Testis (tissue), 3 donors: Measurements from ENCODE around the gene ENTPD8. TPM values are rescaled to one million over a fixed set of nuclear protein-coding genes. Genes with fewer than 3 reads are reported as not detected.

ENCODE experiments used
- DNase-seq: peaks from one replicate; pipeline ENCODE4 v3.0.0-alpha.2; 2019
- H3K27ac ChIP-seq, 2 donors: fragments of 200-600 bp; sonication (generic); one replicate each; pipeline ENCODE4 v1.5.1; 2019
- H3K27me3 ChIP-seq: fragments of 200-600 bp; sonication (generic); one replicate; pipeline ENCODE4 v1.5.1; 2019
- H3K36me3 ChIP-seq: fragments of 200-600 bp; sonication (generic); one replicate; pipeline ENCODE4 v1.5.1; 2017; ENCODE audit warnings: low read depth; ENCODE audit errors: missing control alignments
- H3K4me1 ChIP-seq: fragments of 200-600 bp; sonication (generic); one replicate; pipeline ENCODE4 v1.5.1; 2019
- H3K4me3 ChIP-seq, 2 donors: fragments of 200-600 bp; sonication (generic); one replicate each; pipeline ENCODE4 v1.5.1; 2017 to 2019
- H3K9me3 ChIP-seq: fragments of 200-600 bp; sonication (generic); one replicate; pipeline ENCODE4 v1.5.1; 2017
- POLR2A ChIP-seq: fragments of 450-650 bp; IDR thresholded peaks from one replicate; pipeline ENCODE4 v1.6.1; 2017; ENCODE audit warnings: antibody characterized with exemption, mild to moderate bottlenecking, moderate library complexity
- whole genome bisulfite sequencing, 2 donors: methylation state at CpG; one replicate each; pipeline ENCODE4 v1.1.5; 2018; 5-methylcytosine and 5-hydroxymethylcytosine counted together
- intact Hi-C: fragments of 100-400 bp; cut with DNase I; formaldehyde crosslinking; loops from one replicate; pipeline ENCODE4 v1.15.1; 2023; ENCODE audit warnings: low total_unique reads
- polyA plus RNA-seq: library from polyadenylated mRNA; stranded (reverse); fragments of 350-450 nt; fragmentation: Illumina TruSeq; extraction: RNeasy Lipid Tissue Mini Kit (QIAGEN cat#74804); gene quantifications from one replicate; pipeline ENCODE4 v1.2.3, GENCODE V29; 2014; ENCODE audit warnings: low read depth, low replicate concordance; ENCODE audit not compliant: insufficient read depth
- total RNA-seq, 2 donors: library from RNA; depleted of rRNA; stranded (reverse); fragments of >200 nt; gene quantifications; one replicate each; pipeline ENCODE4 v1.2.3, GENCODE V29; 2016
- TF ChIP-seq, protein P1 (sequence below), 3 experiments: fragments of 450-650 bp in 2 of 3; fragments of 200-600 bp in 1 of 3; sonication (generic) in 1 of 3; IDR thresholded peaks; one replicate each; pipeline ENCODE4 v1.5.1; 2016 to 2019; ENCODE audit warnings: antibody characterized with exemption in 3 of 3, mild to moderate bottlenecking in 2 of 3, moderate library complexity in 1 of 3

The ENTPD8 gene
- total and polyA plus RNA-seq, 3 donors from 2014 or later, result 0.37 to 2.2 (median 2.0) TPM

DNA sequence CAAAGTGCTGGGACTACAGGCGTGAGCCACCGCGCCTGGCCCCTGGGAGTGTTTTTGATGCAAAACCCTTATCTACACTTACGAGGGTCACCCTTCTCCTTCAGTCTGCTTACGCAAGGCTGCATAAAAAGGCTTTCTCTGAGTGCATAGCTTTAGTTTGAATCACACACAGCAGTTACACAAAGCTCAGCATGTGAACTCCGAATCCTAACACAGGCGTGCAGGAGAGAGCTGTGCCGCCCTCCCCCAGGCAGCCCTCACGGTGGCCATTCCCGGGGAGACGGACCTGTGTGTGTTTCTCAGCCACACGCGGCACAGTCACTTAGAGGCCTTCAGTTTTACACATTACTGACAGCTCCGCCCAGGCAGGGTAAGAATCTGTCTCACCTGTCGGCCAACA, 44.9 kb downstream of the ENTPD8 start:
- TF ChIP-seq, protein P1, sequence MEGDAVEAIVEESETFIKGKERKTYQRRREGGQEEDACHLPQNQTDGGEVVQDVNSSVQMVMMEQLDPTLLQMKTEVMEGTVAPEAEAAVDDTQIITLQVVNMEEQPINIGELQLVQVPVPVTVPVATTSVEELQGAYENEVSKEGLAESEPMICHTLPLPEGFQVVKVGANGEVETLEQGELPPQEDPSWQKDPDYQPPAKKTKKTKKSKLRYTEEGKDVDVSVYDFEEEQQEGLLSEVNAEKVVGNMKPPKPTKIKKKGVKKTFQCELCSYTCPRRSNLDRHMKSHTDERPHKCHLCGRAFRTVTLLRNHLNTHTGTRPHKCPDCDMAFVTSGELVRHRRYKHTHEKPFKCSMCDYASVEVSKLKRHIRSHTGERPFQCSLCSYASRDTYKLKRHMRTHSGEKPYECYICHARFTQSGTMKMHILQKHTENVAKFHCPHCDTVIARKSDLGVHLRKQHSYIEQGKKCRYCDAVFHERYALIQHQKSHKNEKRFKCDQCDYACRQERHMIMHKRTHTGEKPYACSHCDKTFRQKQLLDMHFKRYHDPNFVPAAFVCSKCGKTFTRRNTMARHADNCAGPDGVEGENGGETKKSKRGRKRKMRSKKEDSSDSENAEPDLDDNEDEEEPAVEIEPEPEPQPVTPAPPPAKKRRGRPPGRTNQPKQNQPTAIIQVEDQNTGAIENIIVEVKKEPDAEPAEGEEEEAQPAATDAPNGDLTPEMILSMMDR (IDR thresholded peaks at IDR 0.05), result no peak
- no peak for TF ChIP-seq POLR2A
- peaks cover 13% of the 10 kb centered on the region for H3K4me1 ChIP-seq
- WGBS, 2 donors, result 86 to 88% methylated on average over 14 to 15 of the region's 15 CpGs
- H3K27me3 ChIP-seq, result no peaks in the 10 kb centered on the region
- H3K9me3 ChIP-seq, result no peaks in the 10 kb centered on the region
- DNase-seq, result no peak
- no peak overlapping the region for H3K4me3 ChIP-seq
- no peak overlapping the region for H3K27ac ChIP-seq
- H3K36me3 ChIP-seq, result no peaks in the 10 kb centered on the region
- intact Hi-C loops, result no loop called here

DNA sequence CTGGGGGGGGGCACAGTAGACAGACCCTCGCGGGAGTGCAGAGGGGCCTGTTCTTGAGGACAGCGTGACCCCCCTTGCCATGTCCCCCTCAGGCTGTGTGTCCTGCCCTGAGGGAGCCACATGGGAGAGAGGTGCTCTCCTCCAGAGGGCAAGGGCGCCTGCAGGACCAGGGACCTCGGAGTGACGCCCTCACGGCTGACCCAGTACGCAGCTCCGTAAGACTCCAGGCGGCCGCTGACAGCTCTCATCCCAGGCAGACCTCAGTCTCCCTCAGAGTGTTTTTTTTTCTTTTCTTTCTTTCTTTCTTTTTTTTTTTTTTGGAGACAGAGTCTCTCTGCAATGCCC, 45.5 kb downstream of the ENTPD8 start:
- 49 to 68% methylated on average over 9 to 11 of the region's 11 CpGs for WGBS, 2 donors

DNA sequence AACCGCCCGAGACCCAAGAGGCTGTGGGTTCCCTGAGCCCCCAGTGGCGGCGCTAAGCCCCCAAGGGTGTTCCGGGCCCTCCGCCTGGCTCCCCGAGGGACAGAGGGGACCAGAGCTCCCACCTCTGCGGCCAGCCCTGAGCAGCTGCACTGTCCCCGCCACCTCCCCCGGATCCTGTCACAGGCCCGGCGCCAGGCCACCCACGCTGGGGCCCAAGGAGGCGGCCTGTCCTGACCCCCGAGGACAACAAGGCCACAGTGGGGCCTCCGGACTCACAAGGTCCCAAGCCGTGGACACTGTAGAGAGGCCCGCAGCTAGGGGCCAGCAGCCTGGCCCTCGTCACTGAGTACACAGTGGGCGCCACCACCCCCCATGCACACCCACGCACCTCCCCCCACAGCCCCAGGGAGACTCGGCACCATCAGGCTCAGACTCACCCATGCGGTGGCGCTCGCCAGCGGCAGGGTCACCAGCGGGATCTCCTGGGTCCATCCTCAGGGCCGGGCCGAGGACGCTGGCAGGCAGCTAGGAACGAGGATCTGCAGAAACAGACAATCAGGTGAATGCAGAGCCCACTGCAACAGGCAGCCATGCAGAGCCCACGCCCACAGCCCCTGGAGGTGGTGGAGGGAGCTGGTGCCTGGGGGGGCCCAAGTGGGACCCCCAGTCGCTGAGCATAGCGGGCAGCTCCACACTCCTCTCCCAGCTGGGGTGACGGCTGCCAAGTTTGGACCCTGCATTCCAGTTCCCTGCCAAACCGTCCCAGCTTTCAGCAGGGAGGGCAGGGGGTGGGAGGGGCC, 46.1 kb downstream of the ENTPD8 start:
- no peak overlapping the region for H3K4me3 ChIP-seq
- WGBS, 2 donors, result 65 to 76% methylated on average over 6 to 31 of the region's 36 CpGs
- intact Hi-C loops, result no loop called here
- H3K36me3 ChIP-seq, result no peaks in the 10 kb centered on the region
- H3K27ac ChIP-seq, result peak overlapping the region in 1 of 2 donors; percentile 22
- H3K9me3 ChIP-seq, result no peaks in the 10 kb centered on the region
- DNase-seq, result no peak
- peaks cover 21% of the 10 kb centered on the region for H3K4me1 ChIP-seq
- TF ChIP-seq POLR2A, result no peak
- TF ChIP-seq, protein P1 (IDR thresholded peaks at IDR 0.05), result no peak
- H3K27me3 ChIP-seq, result no peaks in the 10 kb centered on the region

More for the DNA sequence above, 45.5 kb downstream of the ENTPD8 start:
- Histone ChIP-seq H3K4me1 (peaks cover 18% of the 10 kb centered on the region), H3K27me3 (no peaks in the 10 kb centered on the region), H3K4me3 (no peak overlapping the region), H3K9me3 (no peaks in the 10 kb centered on the region), H3K36me3 (no peaks in the 10 kb centered on the region), H3K27ac (no peak overlapping the region)
- no peak for TF ChIP-seq POLR2A
- TF ChIP-seq, protein P1 (IDR thresholded peaks at IDR 0.05), result no peak
- no peak for DNase-seq
- intact Hi-C loops, result no loop called here

DNA sequence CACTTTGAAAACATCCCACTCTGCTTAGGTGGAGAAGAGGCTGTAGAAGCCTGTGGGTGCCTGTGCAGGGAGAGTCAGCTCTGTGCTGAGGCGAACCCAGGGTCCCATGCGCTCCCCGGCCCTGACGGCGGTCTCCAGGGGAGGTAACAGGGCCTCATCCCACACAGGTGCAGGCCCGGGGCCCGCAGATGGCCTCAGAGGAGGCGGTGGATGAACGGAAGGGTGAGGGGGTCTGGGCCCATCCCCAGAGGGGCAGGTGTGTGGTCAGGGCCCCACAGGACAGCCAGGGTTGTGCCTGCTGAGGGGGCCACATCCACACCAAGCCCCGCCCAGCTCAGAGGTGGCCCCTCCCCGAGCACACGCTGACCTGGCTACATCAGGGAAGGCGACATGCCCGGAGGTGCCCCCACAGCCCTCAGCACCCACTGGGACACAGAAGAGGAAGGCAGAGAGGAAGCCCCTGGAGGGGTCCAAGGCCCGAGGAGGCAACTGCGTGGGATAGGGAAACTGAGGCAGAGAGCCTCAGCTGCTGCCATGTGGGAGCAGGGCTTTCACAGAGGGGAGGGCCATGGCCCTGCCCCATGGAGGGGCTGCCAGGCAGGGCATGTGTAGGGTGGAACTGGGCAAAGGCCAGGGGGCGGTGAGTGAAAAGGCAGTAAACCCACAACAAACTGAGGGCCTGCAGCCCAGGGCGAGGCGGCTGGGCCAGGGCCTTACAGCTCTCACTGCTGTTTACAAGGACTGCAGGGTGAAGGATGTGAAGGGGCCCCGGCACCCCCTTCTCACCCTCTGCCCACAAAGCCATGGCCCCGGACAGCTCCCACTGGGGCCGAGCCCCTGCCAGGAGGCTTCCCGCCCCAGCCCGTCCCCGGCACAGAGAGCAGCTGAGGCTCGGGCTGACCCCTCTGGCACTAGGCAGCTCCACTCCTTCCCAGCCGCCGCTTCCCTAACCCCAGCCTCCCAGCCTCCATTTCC, 47.7 kb downstream of the ENTPD8 start:
- 89 to 93% methylated on average over 23 to 28 of the region's 28 CpGs for WGBS, 2 donors
- Histone ChIP-seq H3K4me3 (no peak overlapping the region), H3K36me3 (no peaks in the 10 kb centered on the region), H3K4me1 (peaks cover 21% of the 10 kb centered on the region), H3K27me3 (no peaks in the 10 kb centered on the region), H3K9me3 (no peaks in the 10 kb centered on the region), H3K27ac (no peak overlapping the region)
- DNase-seq, result no peak
- TF ChIP-seq POLR2A, result no peak
- intact Hi-C loops, result no loop called here
